WTC11 (cell line): Measurements from ENCODE around the gene RBM47. TPM values are rescaled to one million over a fixed set of nuclear protein-coding genes. Genes with fewer than 3 reads are reported as not detected.
A peak's percentile ranks its signal among the peaks of the same experiment; 100 is the strongest.

Experiments
- ATAC-seq: fragments of 200-7000 bp; cut with Tn5 transposase; 2 replicates; pipeline ENCODE4 v1.10.0; 2021; ENCODE audit warnings: mild to moderate bottlenecking, moderate library complexity
- CTCF ChIA-PET: fragments of 300-600 bp; sonication (Branson Sonifier 250); formaldehyde crosslinking; loops from one replicate; lab custom pipeline; 2021; ENCODE audit warnings: antibody characterized with exemption; lab: Charles Lee
- POLR2A ChIA-PET: fragments of 350-600 bp; sonication (Branson Sonifier 250); formaldehyde crosslinking; loops from one replicate; lab custom pipeline; 2021; ENCODE audit warnings: antibody characterized with exemption; lab: Charles Lee
- DNase-seq: peaks from one replicate; pipeline ENCODE4 v3.0.0; 2021; ENCODE audit warnings: low spot score
- H3K27ac Mint-ChIP-seq: 2 replicates; pipeline ENCODE4 v1.8.0; 2021; ENCODE audit warnings: mixed read lengths
- H3K27me3 Mint-ChIP-seq: 2 replicates; pipeline ENCODE4 v1.8.0; 2021; ENCODE audit warnings: low read depth, mild to moderate bottlenecking, moderate library complexity, mixed read lengths
- H3K36me3 Mint-ChIP-seq: 2 replicates; pipeline ENCODE4 v1.8.0; 2021; ENCODE audit warnings: mixed read lengths
- H3K4me1 Mint-ChIP-seq: 2 replicates; pipeline ENCODE4 v1.8.0; 2022; ENCODE audit warnings: mixed read lengths
- H3K4me3 Mint-ChIP-seq: 2 replicates; pipeline ENCODE4 v1.8.0; 2021; ENCODE audit warnings: mild to moderate bottlenecking, moderate library complexity, mixed read lengths
- H3K9me3 Mint-ChIP-seq: 2 replicates; pipeline ENCODE4 v1.8.0; 2021; ENCODE audit warnings: mixed read lengths
- ELF4 ChIP-seq: sonication (generic); formaldehyde crosslinking; IDR thresholded peaks from 2 replicates; pipeline ENCODE4 v1.8.1; 2022; ENCODE audit warnings: low read depth, mild to moderate bottlenecking, moderate library complexity, missing genetic modification reagents
- EMX1 ChIP-seq: fragments of 250-450 bp; sonication (Bioruptor Pico); IDR thresholded peaks from 2 replicates; pipeline ENCODE4 v1.8.0; 2021; ENCODE audit warnings: mild to moderate bottlenecking
- FOXP1 ChIP-seq: sonication (generic); formaldehyde crosslinking; IDR thresholded peaks from 2 replicates; pipeline ENCODE4 v1.8.0; 2022; ENCODE audit warnings: missing genetic modification reagents, mild to moderate bottlenecking, moderate library complexity, borderline replicate concordance
- IRF1 ChIP-seq: sonication (generic); formaldehyde crosslinking; IDR thresholded peaks from 2 replicates; pipeline ENCODE4 v1.8.0; 2023; ENCODE audit warnings: missing genetic modification reagents
- OVOL2 ChIP-seq: fragments of 250-450 bp; sonication (Bioruptor Pico); IDR thresholded peaks from 2 replicates; pipeline ENCODE4 v1.9.0; 2021; ENCODE audit warnings: mild to moderate bottlenecking, borderline replicate concordance
- SOX15 ChIP-seq: fragments of 250-450 bp; sonication (Bioruptor Pico); IDR thresholded peaks from 2 replicates; pipeline ENCODE4 v1.9.0; 2021; ENCODE audit warnings: mild to moderate bottlenecking
- TEAD1 ChIP-seq: sonication (generic); formaldehyde crosslinking; IDR thresholded peaks from 2 replicates; pipeline ENCODE4 v1.8.0; 2022; ENCODE audit warnings: mild to moderate bottlenecking, missing genetic modification reagents
- TEAD4 ChIP-seq: sonication (generic); formaldehyde crosslinking; IDR thresholded peaks from 2 replicates; pipeline ENCODE4 v1.8.0; 2022; ENCODE audit warnings: mild to moderate bottlenecking, missing genetic modification reagents
- ZNF317 ChIP-seq: sonication (generic); formaldehyde crosslinking; IDR thresholded peaks from 2 replicates; pipeline ENCODE4 v1.8.1; 2023; ENCODE audit warnings: low read depth, mild to moderate bottlenecking, moderate library complexity, missing genetic modification reagents, borderline replicate concordance
- ZNF416 ChIP-seq: fragments of 250-450 bp; sonication (Bioruptor Pico); IDR thresholded peaks from 2 replicates; pipeline ENCODE4 v1.9.0; 2021; ENCODE audit warnings: mild to moderate bottlenecking, inconsistent platforms
- ZSCAN18 ChIP-seq: fragments of 250-450 bp; sonication (Bioruptor Pico); IDR thresholded peaks from 2 replicates; pipeline ENCODE4 v2.1.2; 2022; ENCODE audit warnings: mild to moderate bottlenecking, moderate library complexity
- total RNA-seq: library from RNA; stranded (reverse); gene quantifications from 3 replicates; pipeline ENCODE4 v1.2.3, GENCODE V29; 2021
- TF ChIP-seq, protein P1 (sequence below): sonication (generic); formaldehyde crosslinking; IDR thresholded peaks from 2 replicates; pipeline ENCODE4 v1.8.1; 2023; ENCODE audit warnings: mild to moderate bottlenecking, moderate library complexity, missing genetic modification reagents
- TF ChIP-seq, protein P2 (sequence below): sonication (generic); formaldehyde crosslinking; IDR thresholded peaks from 2 replicates; pipeline ENCODE4 v1.8.1; 2023; ENCODE audit warnings: mild to moderate bottlenecking, missing genetic modification reagents, borderline replicate concordance
- TF ChIP-seq, protein P3 (sequence below): sonication (generic); formaldehyde crosslinking; IDR thresholded peaks from 2 replicates; pipeline ENCODE4 v1.8.0; 2023; ENCODE audit warnings: mild to moderate bottlenecking, missing genetic modification reagents

Gene RBM47
- total RNA-seq, 1 experiment from 2014 or later: 97.9 TPM

GRCh38 chr4:40564815-40565483 lies 64.7 kb downstream of the RBM47 start:
- CTCF ChIA-PET: interaction anchor here (0.9 kb wide), 1 partner anchor 154 kb away, joined by 3 read pairs; no protein-coding TSS in a partner anchor
- Mint-ChIP-seq H3K9me3 (peaks cover 5% of the 10 kb centered on the region), H3K4me1 (peaks cover 66% of the 10 kb centered on the region), H3K4me3 (no peak overlapping the region), H3K36me3 (peaks cover 7% of the 10 kb centered on the region), H3K27me3 (no peaks in the 10 kb centered on the region), H3K27ac (peak overlapping the region; percentile 54)
- 0 out of 2 replicates have a peak, but pooled peaks have one; percentile 32 for TF ChIP-seq ZSCAN18 (CRISPR knock-in tag)
- TF ChIP-seq TEAD1 (CRISPR knock-in tag): no peak
- TF ChIP-seq, protein P1, sequence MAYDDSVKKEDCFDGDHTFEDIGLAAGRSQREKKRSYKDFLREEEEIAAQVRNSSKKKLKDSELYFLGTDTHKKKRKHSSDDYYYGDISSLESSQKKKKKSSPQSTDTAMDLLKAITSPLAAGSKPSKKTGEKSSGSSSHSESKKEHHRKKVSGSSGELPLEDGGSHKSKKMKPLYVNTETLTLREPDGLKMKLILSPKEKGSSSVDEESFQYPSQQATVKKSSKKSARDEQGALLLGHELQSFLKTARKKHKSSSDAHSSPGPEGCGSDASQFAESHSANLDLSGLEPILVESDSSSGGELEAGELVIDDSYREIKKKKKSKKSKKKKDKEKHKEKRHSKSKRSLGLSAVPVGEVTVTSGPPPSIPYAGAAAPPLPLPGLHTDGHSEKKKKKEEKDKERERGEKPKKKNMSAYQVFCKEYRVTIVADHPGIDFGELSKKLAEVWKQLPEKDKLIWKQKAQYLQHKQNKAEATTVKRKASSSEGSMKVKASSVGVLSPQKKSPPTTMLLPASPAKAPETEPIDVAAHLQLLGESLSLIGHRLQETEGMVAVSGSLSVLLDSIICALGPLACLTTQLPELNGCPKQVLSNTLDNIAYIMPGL: no peak
- peak; percentile 85 for ATAC-seq
- POLR2A ChIA-PET: no interaction called here
- no peak for DNase-seq

DNA sequence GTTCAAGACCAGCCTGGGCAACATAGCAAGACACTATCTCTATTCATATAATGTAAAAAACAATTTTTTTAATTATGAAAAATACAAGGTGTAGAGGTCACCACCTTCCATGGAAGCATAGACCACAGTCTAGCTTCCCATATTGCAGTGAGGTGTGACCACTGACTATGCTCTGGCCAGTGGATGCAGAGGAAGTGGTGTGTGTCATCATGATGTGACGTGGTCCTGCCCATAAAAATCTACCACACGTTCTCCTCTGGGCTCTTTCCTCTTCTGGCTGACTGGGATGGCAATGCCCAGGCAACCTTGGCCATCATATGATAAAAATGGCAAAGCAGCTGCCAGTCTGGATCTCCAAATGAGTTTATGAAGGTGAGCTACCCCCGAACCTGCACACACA lies 65.7 kb downstream of the RBM47 start:
- H3K4me3 Mint-ChIP-seq: no peak overlapping the region
- H3K9me3 Mint-ChIP-seq: peaks cover under 1% of the 10 kb centered on the region; the same call in 1 of the 2 replicates
- DNase-seq (no peak), ATAC-seq (no peak)
- peaks cover 65% of the 10 kb centered on the region for H3K4me1 Mint-ChIP-seq
- peaks cover 2% of the 10 kb centered on the region for H3K36me3 Mint-ChIP-seq
- ChIA-PET POLR2A (no interaction called here), CTCF (no interaction called here)
- no peaks in the 10 kb centered on the region for H3K27me3 Mint-ChIP-seq
- TF ChIP-seq OVOL2 (CRISPR knock-in tag): no peak
- TF ChIP-seq IRF1: no peak
- TF ChIP-seq, protein P1: no peak
- TF ChIP-seq ZNF416 (CRISPR knock-in tag): no peak
- TF ChIP-seq, protein P2, sequence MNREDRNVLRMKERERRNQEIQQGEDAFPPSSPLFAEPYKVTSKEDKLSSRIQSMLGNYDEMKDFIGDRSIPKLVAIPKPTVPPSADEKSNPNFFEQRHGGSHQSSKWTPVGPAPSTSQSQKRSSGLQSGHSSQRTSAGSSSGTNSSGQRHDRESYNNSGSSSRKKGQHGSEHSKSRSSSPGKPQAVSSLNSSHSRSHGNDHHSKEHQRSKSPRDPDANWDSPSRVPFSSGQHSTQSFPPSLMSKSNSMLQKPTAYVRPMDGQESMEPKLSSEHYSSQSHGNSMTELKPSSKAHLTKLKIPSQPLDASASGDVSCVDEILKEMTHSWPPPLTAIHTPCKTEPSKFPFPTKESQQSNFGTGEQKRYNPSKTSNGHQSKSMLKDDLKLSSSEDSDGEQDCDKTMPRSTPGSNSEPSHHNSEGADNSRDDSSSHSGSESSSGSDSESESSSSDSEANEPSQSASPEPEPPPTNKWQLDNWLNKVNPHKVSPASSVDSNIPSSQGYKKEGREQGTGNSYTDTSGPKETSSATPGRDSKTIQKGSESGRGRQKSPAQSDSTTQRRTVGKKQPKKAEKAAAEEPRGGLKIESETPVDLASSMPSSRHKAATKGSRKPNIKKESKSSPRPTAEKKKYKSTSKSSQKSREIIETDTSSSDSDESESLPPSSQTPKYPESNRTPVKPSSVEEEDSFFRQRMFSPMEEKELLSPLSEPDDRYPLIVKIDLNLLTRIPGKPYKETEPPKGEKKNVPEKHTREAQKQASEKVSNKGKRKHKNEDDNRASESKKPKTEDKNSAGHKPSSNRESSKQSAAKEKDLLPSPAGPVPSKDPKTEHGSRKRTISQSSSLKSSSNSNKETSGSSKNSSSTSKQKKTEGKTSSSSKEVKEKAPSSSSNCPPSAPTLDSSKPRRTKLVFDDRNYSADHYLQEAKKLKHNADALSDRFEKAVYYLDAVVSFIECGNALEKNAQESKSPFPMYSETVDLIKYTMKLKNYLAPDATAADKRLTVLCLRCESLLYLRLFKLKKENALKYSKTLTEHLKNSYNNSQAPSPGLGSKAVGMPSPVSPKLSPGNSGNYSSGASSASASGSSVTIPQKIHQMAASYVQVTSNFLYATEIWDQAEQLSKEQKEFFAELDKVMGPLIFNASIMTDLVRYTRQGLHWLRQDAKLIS (CRISPR knock-in tag): no peak
- TF ChIP-seq FOXP1 (CRISPR knock-in tag): no peak
- TF ChIP-seq SOX15 (CRISPR knock-in tag): no peak
- TF ChIP-seq ZNF317 (CRISPR knock-in tag): no peak
- no peak for TF ChIP-seq EMX1 (CRISPR knock-in tag)
- TF ChIP-seq, all 79 proteins: peak for 0
- H3K27ac Mint-ChIP-seq: peak overlapping the region; percentile 67

DNA sequence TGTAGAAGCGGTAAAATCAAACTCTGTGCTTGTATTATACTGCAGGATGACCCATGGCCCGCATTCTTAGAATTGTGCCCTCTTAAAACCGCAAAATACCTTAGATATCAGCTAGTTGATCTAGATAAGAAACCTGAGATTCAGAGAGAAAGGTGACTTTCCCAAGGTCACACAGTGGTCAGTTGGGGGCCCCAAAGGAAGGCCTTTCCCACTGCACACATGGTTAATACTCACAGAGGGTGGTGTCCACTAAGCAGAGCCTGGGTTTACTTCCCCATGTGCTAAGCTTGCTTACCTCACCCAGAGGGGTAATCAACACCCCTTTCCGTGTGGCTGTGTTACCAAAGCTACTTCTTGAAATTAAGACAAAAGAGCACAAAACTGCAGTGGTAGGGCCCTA lies 66.3 kb downstream of the RBM47 start:
- CTCF ChIA-PET: no interaction called here
- Mint-ChIP-seq H3K9me3 (no peaks in the 10 kb centered on the region), H3K27me3 (no peaks in the 10 kb centered on the region), H3K4me3 (no peak overlapping the region), H3K4me1 (peaks cover 63% of the 10 kb centered on the region), H3K36me3 (no peaks in the 10 kb centered on the region; the same call in 1 of the 2 replicates), H3K27ac (peak overlapping the region; percentile 79)
- TF ChIP-seq, protein P3, sequence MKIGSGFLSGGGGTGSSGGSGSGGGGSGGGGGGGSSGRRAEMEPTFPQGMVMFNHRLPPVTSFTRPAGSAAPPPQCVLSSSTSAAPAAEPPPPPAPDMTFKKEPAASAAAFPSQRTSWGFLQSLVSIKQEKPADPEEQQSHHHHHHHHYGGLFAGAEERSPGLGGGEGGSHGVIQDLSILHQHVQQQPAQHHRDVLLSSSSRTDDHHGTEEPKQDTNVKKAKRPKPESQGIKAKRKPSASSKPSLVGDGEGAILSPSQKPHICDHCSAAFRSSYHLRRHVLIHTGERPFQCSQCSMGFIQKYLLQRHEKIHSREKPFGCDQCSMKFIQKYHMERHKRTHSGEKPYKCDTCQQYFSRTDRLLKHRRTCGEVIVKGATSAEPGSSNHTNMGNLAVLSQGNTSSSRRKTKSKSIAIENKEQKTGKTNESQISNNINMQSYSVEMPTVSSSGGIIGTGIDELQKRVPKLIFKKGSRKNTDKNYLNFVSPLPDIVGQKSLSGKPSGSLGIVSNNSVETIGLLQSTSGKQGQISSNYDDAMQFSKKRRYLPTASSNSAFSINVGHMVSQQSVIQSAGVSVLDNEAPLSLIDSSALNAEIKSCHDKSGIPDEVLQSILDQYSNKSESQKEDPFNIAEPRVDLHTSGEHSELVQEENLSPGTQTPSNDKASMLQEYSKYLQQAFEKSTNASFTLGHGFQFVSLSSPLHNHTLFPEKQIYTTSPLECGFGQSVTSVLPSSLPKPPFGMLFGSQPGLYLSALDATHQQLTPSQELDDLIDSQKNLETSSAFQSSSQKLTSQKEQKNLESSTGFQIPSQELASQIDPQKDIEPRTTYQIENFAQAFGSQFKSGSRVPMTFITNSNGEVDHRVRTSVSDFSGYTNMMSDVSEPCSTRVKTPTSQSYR: no peak
- TF ChIP-seq ELF4 (CRISPR knock-in tag) (no peak), TEAD4 (CRISPR knock-in tag) (no peak)
- POLR2A ChIA-PET: no interaction called here
- DNase-seq: no peak
- no peak for ATAC-seq
